Measurements from ENCODE around the gene UQCC3. TPM values are rescaled to one million over a fixed set of nuclear protein-coding genes. Genes with fewer than 3 reads are reported as not detected.

UQCC3 gene
- total and polyA plus RNA-seq, 9 of the 15 experiments (the other 6 are each of a cell fraction or from before 2014, with no cell fraction given), result 3.3 to 44.3 (median 8.0) TPM

DNA sequence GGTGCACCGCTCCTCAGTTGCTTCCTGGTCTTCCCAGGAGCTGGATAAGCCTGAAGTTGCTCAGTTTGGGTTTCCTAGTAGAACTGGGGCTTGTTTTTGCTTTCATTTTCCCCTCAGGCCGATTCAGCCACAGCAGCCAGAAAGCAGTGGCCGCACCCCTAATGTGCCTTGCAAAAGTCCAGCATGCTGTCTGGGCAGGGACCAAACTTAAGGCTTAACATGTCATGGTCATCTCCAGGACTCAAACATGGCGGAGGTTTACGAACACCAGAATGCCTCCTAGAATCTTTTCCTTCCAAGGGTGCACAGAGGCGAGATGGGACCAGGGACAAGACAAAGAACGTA, 38.5 kb downstream of the UQCC3 start:
- Histone ChIP-seq H3K4me1 (replicated peaks in 1 of 2; ENCODE audit: control insufficient read depth in 2 of 2, insufficient read depth in 2 of 2, low read length in 2 of 2) (peaks cover 38 to 46% of the 10 kb centered on the region in 2 experiments), H4K20me1 (replicated peaks; ENCODE audit: control insufficient read depth, insufficient read depth, low read length) (peaks cover 7% of the 10 kb centered on the region), H3K9me1 (ENCODE audit: control insufficient read depth, insufficient read depth, low read length) (peaks cover 2% of the 10 kb centered on the region), H3K4me3 (no peak overlapping the region), H3K79me2 (ENCODE audit: control insufficient read depth, insufficient read depth, low read length) (peaks cover 24% of the 10 kb centered on the region), H2AFZ (ENCODE audit: low read depth, low read length) (no peak overlapping the region), H3K27me3 (ENCODE audit: control insufficient read depth in 2 of 2, insufficient read depth in 2 of 2, low read length in 2 of 2) (no peaks in the 10 kb centered on the region), H3K27ac (ENCODE audit: extremely low read depth, low read depth, low read length) (peak overlapping the region; percentile 15; the same call in 1 of the 3 replicates), H3K9ac (ENCODE audit: insufficient read depth in 1 of 2, low read depth in 2 of 2, low read length in 2 of 2) (no peak overlapping the region), H3K9me3 (replicated peaks; ENCODE audit: control insufficient read depth, insufficient read depth, low read depth, low read length) (no peaks in the 10 kb centered on the region), H3K36me3 (ENCODE audit: control insufficient read depth, insufficient read depth, low read length) (peaks cover 80% of the 10 kb centered on the region), H3K4me2 (ENCODE audit: insufficient read depth, low read length) (no peak overlapping the region)
- ATAC-seq (no peak), DNase-seq (ENCODE audit: extremely low read depth in 1 of 4, low spot score in 3 of 4) (no peak), FAIRE-seq (no peak)
- intact Hi-C loops (cut with micrococcal nuclease), result no loop called here
- in situ Hi-C loops (cut with MboI), result no loop called here
- ChIA-PET POLR2A (interaction anchor here (0.6 to 1.4 kb wide), 4 partner anchors 13 to 135 kb away, joined by 3 to 4 read pairs (median 3); partner anchors contain the start of gene GANAB), CTCF (ENCODE audit: low intra/inter-chr PET ratio) (no interaction called here)
- BruUV-seq (replicated peaks), result no TSS peak
- 96% methylated on average over 6 of the region's 7 CpGs for WGBS (ENCODE audit: insufficient coverage, low coverage, missing lambda C conversion rate)
- no peak for TF ChIP-seq NR0B1 (IDR thresholded peaks at IDR 0.05; ENCODE audit: partially characterized antibody)
- TF ChIP-seq ZZZ3 (IDR thresholded peaks at IDR 0.05), result no peak
- TF ChIP-seq E2F5 (CRISPR knock-in tag; IDR thresholded peaks at IDR 0.05), result no peak
- no peak for TF ChIP-seq HDAC6 (IDR thresholded peaks at IDR 0.05; ENCODE audit: low read depth, low read length)
- TF ChIP-seq PHF21A (IDR thresholded peaks at IDR 0.05; ENCODE audit: borderline replicate concordance, low read depth), result no peak
- TF ChIP-seq HMBOX1 (IDR thresholded peaks at IDR 0.05), result no peak
- TF ChIP-seq PHB (CRISPR knock-in tag; IDR thresholded peaks at IDR 0.05), result no peak
- no peak for TF ChIP-seq MTA3 (IDR thresholded peaks at IDR 0.05; ENCODE audit: borderline replicate concordance)
- TF ChIP-seq, protein P1, sequence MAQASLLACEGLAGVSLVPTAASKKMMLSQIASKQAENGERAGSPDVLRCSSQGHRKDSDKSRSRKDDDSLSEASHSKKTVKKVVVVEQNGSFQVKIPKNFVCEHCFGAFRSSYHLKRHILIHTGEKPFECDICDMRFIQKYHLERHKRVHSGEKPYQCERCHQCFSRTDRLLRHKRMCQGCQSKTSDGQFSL (CRISPR knock-in tag; IDR thresholded peaks at IDR 0.05), result no peak
- TF ChIP-seq, protein P1 (tag; IDR thresholded peaks at IDR 0.05), result no peak
- TF ChIP-seq ZNF232 (CRISPR knock-in tag; IDR thresholded peaks at IDR 0.05), result no peak
- TF ChIP-seq ZNF445 (CRISPR knock-in tag; IDR thresholded peaks at IDR 0.05; ENCODE audit: low read depth), result no peak
- TF ChIP-seq, protein P2, sequence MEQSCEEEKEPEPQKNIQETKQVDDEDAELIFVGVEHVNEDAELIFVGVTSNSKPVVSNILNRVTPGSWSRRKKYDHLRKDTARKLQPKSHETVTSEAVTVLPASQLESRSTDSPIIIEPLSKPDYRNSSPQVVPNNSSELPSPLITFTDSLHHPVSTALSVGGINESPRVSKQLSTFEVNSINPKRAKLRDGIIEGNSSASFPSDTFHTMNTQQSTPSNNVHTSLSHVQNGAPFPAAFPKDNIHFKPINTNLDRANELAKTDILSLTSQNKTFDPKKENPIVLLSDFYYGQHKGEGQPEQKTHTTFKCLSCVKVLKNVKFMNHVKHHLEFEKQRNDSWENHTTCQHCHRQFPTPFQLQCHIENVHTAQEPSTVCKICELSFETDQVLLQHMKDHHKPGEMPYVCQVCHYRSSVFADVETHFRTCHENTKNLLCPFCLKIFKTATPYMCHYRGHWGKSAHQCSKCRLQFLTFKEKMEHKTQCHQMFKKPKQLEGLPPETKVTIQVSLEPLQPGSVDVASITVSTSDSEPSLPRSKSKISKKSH (CRISPR knock-in tag; IDR thresholded peaks at IDR 0.05), result no peak
